ENCODE measurements around the gene TNRC6C.

Gene TNRC6C

DNA sequence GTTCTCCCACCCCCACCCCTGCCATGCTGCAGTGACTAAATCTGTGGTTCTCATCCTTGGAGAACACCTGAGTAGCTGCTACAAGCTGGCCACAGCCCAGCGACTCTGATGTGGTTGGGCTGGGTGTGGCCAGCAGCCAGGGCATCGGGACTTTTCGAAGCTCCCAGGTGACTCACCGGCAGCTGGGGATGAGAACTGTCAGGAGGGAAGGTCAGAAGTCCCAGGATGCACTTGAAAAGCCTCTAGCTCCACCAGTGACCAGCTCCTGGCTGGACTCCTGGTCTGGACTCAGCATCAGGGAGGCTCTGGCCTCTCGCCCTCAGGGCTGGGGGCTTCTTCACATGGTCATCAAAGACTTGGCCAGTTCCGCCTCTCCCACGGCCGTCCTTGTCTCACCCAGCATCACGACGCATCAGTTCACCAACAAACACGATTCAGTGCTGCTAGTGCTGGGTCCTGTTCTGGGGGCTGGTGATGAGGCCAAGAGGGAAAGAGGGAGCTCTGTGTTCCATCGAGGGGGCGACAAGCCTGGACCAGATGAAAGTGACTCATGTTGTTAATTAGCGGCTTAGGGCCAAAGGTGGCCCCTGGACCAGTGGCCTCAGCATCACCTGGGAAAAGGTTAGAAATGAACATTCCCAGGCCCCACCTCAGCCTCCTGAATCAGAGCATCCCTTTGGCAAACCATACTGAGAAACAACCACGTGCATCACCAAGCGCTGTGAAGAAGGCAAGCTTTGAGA is 183.8 kb downstream of the TNRC6C start:
- DNase-seq, result no peak

DNA sequence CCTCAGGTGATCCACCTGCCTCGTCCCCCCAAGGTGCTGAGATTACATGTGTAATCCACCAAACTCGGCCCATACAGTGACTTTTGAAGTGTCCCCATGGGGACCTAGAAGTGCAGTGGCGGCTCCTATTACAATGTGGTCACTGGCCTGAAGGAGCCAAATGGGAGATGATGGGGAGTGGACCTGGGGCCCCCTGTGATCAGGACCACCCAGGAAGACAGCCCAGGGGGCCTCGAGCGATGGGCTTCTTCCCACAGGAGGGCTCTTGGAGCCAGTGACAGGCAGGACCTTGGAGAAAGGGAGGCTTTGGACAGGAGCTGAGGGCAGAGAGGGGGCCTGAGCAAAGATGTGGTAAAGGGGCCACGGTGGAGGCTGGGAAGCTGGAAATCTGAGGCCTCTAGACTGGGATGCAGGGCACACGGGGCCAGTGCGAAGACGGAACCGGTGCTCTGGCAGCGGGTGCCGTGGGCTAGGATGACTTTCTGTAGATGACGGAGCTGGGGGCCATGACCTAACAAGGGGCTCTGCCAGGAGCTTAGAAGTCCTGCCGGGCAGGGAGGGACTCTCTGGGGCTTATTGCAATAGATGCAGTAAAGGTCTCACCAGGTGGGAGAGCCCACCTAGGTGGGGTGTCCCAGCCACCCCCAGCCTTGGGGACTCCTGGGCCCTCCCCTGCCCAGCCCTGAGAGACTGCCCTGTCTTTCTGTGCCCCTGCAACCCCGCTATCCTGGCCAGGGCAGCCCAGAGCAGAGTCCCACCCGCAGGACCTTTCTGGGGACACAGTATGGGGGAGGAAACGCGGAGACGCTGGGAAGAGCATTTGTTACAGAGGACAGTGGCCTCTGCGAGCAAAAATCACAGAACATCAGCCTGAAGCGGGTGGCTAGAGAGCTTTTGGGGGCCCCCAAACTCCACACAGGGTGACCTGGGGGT is 185.0 kb downstream of the TNRC6C start:
- no peak for DNase-seq

DNA sequence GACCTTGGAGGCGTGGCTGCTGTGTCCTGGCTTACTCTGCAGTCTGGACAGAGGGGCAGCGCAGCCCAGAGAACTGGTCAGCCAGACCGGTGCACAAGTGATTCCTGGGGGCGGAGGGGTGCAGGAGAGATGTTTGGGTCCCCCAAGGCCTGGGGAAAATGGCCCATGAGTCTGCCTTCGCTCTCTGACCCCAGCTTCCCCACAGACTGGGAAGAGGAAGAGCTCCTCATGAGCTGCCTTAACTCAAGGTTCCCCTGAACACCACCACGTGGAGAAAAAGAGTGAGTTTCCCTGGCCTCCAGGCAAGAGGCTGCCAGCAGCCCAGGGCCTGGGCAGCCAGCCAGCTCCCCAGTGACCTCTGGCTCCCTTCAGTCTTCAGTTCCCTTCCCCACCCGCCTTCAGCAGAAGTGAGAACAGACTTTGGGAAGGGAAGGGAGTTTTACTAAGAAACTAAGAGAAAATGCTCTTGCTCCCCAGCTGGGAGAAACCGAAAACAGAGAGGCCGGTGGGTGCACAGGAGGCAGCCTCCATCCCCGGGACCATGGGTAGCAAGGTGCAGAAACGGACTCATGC is 185.7 kb downstream of the TNRC6C start:
- DNase-seq, result peak; percentile 92

DNA sequence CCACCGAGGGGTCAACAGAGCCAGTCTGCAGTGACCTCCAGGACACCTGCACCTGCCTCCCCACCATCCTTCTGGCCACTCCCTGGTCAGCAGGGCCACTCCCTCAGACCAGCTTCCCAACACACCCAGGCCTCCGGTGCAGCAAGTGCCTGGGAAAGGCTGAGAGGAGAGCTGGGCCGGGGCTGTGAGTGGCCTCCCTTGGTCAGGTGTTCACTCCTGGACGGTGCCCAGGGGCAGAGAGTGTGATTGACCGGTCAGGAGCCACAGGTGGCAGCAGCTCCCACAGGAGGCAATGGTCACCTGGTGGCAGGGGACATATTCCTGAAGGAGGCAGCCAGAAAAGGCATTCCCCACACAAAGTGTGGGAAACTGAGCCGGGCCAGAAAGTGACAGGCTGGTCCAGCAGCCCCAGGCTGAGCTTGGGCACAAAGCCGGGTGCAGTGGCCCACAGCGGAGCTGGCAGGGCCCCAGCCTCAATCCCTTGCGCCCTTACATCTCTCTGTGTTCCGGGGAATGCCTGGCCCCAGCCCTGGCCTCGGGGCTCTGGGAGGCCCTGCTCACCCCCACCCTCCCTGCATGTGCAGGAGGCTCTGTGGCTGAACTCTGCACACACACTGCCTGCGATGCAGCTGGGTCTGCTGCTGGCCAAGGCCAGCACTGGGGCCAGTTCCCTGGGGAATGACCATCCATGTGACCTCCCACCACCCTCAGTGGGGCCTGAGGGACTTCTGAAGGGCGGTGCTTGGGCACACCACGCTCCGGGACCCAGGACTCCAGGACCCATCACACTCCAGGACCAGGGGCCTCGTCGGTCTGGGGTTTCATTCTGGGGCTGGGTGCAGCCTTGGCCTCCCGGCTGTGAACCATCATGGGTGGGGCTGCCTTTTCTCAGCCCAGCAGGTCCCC is 186.5 kb downstream of the TNRC6C start:
- DNase-seq, result no peak

DNA sequence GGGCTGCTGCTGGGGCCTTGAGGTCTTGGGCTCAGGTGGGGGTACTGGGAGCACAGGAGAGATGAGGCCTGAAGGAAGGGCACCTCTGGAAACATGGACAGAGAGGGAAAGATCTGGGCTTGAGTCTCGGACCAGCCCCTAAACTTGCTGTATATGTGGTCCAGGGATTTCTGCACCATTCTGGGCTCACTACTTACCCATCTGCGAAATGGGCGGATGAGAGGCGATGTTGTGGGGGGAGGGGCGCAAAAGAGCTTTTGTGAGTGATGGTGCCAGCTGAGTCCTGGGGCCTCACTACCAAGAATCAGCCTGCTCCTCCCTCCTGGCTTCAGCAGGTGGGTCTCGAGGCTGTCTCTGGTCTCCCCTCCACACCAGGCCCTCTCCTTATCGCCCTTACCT is 188.0 kb downstream of the TNRC6C start:
- DNase-seq, result no peak

DNA sequence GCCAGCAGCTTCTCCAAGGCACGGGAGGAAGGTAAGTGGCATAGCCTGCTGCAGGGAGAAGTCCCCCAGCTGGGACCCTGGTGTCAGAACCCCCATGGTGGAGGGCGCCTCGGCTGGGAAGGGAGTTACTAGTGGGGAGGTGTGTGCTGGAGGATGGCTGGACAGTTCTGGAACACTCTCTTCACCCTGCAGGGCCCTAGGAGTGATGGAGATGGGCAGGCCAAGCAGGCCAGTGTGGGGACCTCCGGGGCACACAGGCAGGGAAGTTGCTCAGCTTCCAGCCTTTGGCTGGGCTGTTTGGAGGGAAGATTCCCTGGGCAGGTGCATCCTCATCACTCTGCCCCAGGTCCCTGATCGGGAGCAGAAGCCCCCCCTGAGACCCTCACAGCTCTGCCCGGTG is 188.4 kb downstream of the TNRC6C start:
- DNase-seq, result no peak

DNA sequence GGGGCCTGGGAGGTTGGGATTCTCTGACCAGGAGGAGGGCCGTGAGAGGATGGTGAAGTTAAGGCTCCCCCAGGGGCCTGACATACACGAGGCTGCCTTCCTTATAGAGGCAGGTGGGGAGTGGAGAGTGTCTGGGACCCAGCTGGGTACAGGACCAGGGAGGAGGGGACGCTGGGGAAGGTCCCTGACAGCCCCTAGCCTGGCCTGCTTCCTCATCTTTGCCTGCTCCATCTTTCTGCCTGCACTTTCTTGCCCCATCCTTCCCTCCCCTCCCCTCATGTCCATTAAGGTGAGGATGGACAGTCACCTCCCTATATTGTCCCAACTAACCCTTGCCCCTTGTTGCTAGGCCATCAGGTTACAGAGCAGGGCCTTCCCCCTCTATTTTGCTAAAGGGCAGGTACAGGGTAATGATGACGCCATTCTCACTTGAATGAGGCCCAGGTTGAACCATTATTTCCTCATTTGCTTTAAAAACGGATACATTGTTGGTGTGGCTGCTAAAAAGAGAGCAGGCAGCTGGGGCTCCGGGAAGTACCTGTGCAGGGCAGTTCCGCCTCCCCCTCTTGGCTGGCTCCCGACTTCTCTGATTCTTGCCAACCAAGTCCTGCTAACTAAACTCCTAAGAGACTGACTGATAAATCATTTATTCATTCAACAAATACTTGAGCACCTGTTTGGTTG is 189.0 kb downstream of the TNRC6C start:
- DNase-seq, result no peak

DNA sequence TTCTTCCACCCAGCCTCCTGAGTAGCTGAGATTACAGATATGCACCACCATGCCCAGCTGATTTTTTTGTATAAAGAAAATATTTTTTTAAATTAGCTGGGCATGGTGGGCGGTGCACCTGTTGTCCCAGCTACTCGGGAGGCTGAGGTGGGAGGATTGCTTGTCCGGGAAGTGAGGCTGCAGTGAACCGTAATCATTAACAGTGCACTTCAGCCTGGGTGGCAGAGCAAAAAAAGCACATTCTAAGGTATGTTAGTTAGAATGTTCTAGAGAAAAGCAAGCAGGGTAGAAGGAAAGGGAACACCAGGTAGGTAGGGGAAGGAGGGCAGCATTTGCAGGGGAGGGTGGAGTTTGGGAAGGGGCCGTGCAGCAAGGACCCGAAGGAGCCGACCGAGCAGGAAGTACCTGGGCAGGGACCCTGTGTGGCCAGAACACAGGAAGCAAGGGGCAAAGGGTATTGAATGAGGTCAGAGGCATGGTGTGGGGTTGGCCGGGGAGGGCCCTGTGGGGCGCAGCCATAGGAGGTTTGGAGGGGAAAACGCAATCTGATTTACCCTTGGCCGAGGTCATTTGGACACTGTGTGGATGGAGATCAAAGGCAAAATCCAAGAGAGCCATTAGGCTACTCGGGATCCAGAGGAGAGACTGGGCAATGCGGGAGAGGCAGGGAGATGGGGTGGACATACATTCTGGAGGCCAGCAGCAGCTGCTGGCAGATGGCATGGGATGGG is 189.9 kb downstream of the TNRC6C start:
- no peak for DNase-seq

DNA sequence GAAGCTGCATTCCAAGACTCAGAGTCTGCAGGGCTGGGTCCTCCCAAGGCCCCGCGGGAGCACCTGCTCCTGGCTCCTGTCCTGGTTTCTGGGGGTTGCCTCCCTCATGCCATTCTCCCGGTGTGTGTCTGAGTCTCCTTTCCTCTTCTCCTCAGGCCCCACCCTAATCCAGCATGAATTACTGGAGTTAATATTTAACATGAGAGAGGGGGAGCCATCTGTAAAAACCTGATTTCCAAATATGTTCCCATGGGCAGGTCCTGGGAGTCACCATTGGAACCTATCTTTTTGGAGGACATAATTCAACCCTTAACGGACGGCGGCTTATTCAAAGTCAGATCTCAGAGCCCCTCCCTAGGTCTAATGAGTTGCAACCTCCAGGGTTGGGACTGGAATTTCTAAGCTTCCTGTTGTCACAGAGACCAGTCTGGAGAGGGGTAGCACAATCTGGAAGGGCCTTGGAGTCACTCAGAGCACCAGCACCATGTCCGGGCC is 193.1 kb downstream of the TNRC6C start:
- no peak for DNase-seq

DNA sequence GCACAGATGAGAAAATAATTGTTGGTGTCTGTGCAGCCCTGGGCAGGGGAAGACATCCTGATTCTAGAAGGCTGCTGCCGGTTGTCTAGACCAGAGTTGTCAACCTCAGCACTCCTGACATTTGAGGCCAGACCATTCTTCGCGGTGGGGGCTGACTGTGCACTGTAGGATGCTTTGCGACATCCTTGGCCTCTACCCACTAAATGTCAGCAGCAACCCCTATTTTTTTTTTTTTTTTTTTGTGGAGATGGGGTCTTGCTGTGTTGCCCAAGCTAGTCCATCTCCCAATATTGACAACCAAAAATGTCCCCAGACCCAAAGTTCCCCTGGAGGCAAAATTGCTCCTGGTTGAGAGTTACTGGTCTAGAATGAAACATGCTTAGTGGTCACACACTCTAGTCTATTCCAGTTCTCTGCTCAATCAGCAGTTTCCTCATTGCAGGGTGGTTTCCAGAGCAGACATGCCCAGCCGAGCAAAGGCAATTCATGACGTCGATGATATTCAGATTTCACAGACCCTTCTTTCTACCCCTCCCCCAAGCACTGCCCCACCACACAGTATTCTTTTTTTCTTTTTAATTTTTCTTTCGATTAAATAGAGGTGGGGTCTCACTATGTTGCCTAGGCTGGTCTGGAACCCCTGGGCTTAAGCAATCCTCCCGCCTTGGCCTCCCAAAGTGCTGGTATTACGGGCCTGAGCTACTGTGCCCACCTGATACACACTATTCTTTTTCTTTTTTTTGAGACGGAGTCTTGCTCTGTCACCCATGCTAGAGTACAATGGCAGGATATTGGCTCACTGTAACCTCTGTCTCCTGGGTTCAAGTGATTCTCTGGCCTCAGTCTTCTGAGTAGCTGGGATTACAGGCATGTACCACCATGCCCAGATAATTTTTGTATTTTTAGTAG is 196.7 kb downstream of the TNRC6C start:
- peak; percentile 66 for DNase-seq
